CD4-positive, alpha-beta T cell treated with Interferon gamma for 1 hour (primary cell): ENCODE results near the gene FRAS1.
"Not testable (repeated sequence)": the region's sequence is repeated elsewhere in the genome, so short reads cannot be mapped to it uniquely, and the experiment has no call there.

Experiments
- DNase-seq: peaks from one replicate; pipeline ENCODE4 v3.0.0-alpha.2; 2020

Gene FRAS1

DNA sequence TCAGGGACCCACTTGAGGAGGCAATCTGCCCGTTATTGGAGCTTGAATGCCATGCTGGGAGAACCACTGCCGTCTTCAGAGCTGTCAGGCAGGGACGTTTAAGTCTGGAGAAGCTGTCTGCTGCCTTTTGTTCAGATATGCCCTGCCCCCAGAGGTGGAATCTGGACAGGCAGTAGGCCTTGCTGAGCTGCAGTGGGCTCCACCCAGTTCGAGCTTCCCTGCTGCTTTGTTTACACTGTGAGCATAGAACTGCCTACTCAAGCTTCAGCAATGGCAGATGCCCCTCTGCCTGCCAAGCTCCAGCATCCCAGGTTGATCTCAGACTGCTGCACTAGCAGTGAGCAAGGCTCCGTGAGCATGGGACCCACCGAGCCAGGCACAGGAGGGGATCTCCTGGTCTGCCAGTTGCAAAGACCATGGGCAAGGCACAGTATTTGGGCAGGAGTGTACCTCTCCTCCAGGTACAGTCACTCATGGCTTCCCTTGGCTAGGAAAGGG, 68.8 kb downstream of the FRAS1 start:
- DNase-seq: not testable (repeated sequence)

DNA sequence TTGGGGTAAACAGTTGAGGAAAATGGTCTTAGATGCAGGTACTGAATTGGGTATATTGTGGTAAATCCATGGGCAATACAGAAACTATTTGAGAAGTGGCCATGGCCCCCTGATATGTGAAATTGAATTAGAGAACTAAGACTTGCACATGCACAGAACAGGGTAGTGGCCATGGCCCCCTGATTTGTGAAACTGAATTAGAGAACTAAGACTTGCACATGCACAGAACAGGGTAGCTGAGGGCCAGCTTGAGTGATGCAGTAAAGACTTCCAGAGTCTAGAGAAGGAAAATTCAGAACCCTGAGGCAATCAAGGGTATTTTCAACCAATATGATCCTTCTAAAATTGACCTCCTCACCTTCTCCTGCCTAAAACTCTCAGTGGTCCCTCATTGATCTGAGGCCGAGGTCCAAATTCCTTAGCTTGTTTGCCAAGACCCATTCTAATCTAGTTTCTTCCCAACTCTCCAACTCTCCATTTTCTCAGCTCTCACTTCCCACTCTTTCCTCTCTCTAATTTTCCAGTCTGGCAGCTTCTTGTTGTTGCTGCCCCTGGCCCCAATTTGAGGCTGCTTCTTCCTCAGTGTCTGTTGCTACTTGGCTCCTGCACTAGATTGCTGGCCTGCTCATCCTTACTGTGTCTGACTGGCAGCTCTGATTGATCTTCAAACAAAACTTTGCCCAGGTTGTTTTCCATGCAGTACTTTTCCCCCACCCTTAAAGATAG, 72.4 kb downstream of the FRAS1 start:
- DNase-seq: no peak

DNA sequence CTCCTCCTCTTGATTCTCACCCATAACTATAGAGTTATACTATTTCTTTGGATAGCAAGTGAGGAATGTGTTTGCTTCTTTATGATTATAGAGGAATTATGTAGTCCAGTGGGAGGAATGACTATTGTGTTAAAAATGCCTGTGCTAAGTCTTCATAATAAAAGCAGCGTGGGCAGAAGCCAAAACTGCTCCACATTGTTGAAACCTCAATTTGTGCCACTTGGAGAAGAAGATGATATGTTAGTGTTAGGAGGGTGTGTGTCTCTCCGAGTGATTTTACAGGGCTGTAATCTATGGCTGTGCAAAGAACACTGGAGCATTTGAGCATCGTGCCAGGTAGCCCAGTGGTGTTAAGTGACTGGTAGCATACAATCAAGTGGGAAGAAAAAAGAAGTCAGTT, 74.3 kb downstream of the FRAS1 start:
- DNase-seq: no peak

DNA sequence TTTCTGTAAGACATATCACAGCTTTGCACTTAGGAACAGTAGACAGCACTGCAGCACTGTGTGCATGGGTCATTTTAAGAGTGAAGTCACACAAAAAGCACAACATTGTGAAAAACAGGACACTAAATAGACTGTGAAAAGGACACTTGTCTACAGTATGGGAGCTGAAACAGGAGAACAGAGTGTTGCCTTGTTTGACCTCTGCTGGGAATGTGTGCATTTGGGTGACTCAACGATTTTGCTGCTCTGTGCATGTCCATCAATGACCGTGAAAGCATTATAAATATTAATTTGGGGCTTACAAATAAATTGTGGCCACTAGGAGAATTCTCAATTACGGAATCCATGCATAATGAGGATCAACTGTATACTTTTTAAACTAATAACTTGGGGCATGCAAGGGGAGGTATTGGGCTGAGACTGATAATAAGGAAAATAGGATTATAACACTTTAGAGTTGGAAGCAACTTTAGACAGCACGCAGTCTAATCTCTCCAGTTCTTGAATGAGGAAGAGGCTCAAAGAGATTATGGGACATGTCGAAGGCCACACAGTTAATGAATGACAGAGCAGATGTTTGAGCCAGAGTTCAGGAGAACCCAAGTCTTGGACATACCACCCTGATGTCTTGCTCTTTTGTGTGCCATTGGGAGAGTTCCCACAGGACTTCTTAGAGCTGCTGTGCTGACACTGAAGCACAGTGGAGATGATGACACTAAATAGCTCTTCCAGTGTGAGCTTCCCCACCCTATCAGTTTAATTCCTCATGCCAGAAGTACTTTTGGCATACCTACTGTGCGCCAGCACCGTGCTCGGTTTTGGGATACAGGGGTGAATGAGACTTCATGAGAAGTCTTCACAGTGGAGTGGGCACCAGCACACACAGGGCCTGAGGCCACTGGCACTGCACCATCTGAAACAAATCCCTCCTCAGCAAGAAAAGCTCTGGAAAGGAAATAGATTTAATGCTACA, 79.3 kb downstream of the FRAS1 start:
- no peak for DNase-seq

DNA sequence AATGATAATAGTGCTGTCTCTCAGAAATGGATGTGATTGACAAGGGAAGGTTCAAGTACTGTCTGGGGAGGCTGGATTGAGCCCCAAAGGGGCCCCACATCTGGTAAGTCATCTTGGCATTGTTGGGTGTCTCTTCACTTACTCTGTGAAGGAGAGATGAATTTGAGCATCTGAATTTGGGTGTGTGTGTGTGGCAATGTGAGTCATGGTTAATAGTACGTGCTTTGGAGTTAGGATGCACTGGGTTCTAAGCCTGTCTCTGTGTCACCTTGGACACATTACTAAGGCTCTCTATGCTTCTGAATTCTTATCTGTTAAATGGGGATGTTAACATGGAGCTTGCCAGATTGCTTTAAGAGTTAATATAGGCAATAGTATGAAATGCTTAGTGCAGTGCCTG, 80.4 kb downstream of the FRAS1 start:
- no peak for DNase-seq

DNA sequence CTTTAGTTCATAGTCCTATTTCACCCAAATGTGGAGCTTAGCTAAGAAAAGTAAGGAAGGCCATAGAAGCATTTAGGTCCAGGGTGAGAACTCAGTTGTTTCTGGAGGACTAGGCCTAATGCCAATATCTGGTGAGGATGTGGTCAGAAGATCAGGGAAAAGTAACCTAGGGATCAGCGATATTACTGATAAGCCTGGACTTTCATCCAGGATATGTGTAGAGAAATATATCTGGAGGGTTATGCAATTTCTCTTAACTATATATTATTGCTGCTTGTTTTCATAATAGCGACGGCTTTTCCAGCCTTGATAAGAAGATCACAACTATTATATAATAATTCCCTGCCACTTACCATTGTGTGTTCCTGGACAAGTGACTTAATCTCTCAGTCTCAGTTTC, 81.1 kb downstream of the FRAS1 start:
- no peak for DNase-seq

DNA sequence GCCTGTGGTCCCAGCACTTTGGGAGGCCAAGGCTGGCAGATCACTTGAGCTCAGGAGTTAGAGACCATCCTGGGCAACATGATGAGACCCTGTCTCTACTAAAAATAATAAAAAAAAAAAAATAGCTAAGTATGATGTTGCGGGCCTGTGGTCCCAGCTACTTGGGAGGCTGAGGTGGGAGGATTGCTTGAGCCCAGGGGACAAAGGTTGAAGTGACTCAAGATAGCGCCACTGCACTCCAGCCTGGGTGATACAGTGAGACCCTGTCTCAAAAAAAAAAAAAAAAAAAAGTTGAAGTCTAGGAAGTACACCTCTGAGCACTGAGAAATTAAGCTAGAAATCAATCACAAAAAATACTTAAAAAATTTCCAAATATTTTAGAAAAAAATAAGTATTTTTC, 86.5 kb downstream of the FRAS1 start:
- DNase-seq: no peak

DNA sequence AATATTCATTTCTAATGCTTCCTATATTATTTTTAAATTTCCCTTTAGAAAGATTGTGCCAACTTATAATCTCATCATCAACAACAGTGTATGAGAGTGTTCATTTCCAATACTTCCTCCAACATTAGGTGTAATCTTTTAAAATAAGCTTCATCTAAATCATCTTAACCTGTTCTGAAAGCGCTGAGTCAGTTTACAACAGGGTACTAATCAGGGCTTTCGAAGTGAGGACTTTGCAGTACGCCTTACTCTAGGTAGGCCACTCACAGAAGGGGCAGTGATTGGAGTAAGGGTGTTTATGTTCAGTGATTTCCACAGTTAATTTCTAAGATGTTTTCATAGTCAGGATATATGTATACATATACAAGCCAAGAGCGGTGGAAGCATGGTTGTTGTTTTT, 87.9 kb downstream of the FRAS1 start:
- no peak for DNase-seq

DNA sequence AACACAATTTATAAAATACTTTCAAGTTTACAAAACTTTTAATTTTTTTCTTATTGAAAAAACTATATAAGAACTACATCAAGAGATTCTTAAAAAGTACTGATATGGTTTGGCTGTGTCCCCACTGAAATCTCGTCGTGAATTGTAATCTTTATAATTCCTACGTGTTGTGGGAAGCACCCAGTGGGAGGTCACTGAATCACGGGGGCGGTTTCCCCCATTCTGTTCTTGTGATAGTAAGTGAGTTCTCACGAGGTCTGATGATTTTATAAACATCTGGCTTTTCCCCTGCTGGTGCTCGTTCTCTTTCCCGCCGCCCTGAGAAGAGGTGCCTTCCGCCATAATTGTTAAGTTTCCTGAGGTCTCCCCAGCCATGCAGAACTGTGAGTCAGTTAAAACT, 88.5 kb downstream of the FRAS1 start:
- no peak for DNase-seq

DNA sequence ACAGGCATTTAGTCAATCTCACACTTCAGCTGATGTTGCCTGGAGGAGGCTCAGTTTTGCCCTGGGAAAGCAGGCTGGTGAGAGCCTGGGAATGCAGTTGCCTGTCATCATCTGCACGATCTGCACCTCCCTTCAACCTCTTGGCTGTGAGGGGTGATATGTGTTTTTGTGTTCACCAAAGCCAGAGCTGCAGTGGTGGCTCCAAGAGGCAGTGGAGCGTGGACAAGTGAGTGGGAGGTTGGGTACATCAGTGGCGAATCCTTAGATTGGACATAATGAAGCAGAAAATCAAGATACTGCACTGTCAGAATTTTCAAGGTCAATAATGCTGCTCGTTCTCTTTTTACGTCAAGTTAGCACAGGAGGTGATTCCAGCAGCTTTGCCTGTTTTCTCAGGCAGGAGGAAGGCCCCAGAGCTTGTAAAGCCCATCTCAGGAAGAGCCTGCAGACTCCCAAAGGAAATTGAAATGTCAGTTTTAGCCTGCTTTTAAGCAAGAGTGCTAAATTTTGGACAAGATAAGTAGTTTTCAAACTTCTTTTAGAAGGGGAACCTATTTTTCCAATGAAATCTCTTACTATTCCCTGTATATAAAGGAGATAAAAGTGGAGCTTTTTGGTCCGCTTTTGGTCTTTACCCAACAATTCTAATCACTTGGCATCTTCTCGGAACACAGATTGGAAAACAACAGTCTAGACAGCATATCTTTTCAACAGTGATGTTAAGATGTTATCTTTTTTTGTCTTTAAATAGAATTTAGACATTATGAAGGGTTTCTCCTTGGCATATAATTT, 92.8 kb downstream of the FRAS1 start:
- no peak for DNase-seq

DNA sequence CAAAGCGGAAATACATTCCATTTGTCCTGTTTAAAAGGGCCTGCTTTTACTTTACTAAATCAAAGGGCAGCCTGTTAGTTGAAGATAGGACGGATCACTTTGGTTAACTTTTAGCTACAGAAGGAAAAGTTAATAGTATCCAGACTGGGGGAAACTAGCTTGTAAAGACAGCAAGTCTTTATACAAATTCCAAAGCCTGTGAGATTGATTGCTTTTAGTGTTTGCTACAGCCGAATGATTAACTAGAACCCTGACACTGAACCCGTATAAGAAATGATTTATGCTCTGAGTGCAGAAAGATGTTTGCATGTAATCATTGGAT, 93.4 kb downstream of the FRAS1 start:
- no peak for DNase-seq

DNA sequence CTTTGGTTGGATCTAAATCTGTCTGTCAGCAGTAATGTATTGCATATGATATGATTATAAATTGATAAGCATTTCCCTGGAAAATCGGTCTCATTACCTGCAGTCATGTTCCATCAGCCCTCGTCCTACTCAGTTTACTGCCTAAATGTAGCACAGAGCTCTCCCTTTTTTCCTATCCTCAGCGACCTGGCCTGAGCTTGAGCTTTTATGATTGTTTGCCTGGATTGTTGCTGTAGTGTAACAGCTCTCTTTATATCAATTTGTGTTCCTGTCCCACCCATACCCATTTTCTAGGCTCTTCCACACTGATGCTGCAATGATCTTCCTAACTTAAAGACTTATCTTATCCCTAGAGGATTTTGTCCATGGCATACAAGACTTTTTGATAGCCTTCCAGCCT, 95.7 kb downstream of the FRAS1 start:
- DNase-seq: no peak

DNA sequence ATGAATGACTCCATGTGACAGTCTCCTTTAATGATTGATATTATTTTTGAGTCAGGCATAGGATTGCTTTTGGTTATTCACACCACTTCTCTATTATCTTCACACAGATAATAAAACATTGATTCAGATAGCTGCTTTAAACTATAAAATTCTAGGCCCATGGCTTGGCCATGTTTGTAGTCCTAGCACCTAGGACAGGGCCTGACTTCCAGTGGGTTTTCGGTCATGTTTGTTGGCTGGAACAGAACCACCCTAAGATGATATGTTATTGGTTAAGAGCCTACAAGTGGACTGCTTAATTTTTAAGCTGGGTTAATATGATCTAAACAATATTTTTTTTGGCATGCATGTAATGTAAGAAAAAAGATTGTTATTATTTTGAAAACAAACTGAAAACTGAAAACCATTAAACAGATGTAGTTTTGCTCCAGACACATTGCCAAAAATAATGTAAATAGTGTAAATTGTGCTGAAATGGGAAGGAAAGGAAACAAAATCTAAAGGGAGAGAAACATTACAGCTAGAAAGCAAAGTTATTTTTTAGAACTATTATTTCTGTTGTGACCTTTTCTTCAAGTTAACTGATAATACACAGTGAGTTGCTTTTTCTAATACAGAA, 98.0 kb downstream of the FRAS1 start:
- no peak for DNase-seq

DNA sequence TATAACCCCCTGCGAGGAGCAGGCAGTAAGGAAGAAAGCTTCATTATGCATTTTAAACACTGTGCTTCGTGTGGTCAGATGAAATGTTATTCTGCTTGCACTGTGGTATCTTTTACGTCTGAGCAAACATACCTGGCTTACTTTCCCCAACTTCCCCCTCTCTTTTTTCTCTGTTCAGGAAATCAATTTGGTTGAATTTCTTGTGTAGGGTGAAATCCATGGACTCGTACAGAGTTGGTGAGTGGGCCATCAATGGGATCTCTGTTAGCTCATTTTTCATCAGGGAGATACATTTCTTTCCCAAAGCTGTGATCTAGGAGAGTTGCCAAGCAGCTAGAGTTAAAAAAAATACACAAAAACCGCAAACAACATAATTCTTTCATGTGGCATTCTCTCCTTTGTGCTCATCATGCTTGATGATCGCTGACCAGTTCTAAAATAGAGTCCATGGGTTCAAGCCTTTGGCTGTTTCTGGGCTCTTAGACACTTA, 98.5 kb downstream of the FRAS1 start:
- DNase-seq: no peak

DNA sequence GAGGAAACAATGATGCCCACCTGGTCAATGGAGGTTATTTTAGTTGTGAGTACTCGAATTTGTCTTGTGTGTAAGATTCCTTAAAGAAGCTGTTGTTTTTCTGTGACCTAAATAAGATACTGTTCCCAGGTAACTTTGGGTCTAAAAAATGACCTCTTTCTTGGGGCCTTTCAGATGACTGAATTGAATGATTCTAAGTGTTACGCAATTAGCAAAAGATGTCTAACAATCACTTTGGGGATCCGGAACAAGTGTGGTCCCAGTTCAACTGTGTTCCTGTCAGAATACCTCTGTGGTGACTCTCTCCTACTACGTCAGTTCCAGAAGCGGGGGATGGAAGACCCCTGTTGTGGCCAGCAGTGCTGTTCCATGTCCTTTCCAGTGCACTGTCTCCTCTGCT, 99.4 kb downstream of the FRAS1 start:
- no peak for DNase-seq

DNA sequence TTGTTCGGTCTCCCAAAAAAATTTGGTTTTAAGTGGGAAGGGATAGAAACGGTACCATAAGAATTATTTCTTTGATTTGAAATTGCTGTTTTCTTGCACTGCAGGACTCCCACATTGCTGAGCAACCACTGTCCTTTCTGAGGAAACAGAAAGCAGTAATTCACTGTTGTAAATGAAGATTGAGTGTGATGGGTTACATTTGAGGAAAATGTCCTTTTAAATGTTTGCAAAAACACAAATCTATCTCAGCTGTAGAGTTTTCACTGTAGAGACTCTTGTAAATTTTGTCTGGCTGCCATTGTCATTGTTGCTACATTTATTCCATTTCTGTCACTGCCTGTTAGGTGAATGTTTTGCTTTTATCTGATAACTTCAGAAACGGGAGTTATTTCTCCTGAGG, 105.2 kb downstream of the FRAS1 start:
- DNase-seq: no peak

DNA sequence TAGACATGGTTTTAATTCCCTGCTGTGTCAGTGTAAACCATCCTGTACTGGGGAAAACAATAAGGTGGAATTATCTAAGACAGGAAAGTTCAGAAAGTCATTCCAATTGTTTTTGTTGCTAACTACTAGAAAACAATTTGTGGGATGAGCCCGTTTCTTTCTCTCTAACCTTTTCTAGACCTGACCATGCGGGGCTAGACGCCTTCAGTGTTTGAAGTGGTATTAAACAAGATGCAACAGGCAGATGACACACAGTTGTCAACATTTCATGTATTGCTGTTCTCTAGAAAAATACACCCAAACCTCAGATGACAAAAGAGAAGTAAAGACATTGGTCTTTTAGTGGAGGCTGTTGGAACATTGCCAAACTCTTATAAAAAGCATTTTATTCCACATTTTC, 105.7 kb downstream of the FRAS1 start:
- no peak for DNase-seq

DNA sequence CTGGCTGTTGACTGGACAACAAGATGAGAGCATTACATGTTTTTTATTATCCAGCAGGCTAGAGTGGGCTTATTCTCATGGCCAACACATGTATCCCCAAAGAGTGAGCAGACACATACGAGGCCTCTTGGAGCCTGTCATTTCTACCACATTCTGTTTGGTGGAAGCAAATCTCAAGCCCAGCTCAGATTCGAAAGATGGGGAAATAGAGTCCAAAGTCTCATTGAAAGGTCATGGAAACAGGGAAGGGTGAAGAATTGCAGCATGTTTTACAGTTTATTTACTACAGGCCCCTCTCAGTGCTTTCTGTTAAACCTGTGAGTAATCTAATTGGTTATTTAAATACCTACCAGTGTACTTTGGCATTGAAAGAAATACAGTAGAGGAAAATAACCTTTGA, 108.6 kb downstream of the FRAS1 start:
- no peak for DNase-seq

DNA sequence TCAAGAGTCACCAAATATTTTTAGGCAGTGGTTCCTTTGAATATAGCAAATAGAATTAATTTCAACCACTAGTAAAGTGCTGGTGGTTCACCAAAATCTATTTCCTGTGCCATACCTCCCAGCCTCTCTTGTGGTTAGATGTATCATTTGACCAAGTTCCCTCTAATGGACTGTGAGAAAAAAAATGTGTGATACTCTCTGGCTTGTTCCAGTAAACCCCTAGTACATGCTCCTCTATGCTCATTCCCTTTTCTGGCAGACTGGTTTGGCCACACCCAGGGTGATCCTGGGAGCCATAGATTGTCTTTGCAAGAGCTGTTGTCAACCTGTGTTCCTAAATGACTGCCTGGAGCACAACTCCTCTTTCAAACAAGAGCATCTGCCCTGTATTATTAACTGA, 109.5 kb downstream of the FRAS1 start:
- DNase-seq: no peak

DNA sequence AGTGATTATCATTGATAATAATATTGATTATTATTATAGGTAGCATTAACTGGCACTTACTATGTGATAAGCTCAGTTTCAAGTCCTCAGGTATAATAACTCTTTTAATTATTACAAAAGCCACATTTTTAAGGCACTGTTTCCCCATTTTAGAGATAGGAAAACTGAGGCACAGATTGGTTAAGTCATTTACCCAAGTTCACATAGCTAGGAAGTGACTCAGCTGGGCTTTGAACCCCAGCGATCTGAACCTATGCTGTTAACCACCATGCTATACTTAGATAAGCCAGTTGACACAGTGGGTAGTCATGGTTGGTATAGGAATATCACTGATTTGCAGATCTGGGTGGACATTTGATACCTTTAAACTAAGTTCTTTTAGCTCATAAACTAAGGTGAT, 110.4 kb downstream of the FRAS1 start:
- DNase-seq: no peak

DNA sequence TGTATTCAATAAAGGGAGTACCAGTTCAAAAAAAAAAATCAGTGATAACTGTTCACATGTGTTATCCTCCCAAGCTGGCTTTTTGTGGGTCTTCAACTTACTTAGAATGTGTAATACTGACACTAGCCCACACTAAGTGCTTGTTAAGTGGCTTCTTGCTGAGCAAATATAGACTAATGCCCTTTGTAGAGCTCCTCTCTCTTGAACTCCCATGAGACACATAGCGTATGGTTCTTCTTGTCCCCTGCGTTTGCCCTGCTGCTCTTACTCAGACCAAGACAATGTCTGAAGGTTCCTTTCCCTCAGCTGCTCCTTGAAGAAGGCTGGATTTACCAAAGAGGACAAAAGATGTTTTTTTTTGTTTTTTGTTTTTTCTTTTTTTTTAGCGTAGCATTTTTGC, 110.9 kb downstream of the FRAS1 start:
- DNase-seq: no peak

DNA sequence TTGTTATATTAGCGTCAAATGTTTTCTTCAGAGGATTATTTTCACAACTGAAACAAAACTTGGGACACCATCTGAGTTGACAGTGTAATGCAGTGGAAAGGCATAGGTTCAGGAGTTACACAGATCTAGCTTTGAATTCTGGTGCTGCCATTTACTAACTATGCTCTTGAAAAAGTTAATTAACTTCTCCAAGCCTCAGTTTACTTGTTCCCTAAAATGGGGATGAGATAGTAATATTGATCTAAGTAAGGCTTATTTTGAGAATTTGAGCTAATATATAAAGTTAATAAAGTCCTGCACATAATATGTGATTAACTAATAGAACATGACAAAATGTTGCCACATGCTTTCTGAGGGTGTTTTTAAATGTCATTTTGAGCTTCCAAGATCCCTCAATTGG, 112.6 kb downstream of the FRAS1 start:
- DNase-seq: no peak

DNA sequence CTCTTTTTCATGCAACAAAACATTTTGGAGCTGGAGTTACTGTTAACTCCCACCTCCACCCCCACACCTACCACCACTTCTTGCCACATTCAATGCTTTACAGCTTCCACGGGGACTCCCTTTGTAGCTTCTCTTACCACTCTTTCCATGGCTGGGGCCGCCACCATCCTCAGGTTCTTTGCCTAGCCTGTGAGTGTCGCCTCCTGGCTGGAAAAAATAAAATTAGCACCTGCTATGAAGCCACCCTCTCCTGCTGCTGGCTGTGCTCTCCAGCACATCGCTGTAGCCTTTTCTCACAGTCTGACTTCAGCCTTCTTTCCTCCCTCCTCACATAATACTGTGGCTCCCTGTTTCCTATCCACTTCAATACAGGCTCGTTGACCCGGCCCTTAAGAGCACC, 114.4 kb downstream of the FRAS1 start:
- DNase-seq: no peak
